ENCODE results near the gene TBC1D22A. TPM values are rescaled to one million over a fixed set of nuclear protein-coding genes. Genes with fewer than 3 reads are reported as not detected.

The TBC1D22A gene
- total RNA-seq, 1 experiment from 2014 or later = 27.6 TPM

DNA sequence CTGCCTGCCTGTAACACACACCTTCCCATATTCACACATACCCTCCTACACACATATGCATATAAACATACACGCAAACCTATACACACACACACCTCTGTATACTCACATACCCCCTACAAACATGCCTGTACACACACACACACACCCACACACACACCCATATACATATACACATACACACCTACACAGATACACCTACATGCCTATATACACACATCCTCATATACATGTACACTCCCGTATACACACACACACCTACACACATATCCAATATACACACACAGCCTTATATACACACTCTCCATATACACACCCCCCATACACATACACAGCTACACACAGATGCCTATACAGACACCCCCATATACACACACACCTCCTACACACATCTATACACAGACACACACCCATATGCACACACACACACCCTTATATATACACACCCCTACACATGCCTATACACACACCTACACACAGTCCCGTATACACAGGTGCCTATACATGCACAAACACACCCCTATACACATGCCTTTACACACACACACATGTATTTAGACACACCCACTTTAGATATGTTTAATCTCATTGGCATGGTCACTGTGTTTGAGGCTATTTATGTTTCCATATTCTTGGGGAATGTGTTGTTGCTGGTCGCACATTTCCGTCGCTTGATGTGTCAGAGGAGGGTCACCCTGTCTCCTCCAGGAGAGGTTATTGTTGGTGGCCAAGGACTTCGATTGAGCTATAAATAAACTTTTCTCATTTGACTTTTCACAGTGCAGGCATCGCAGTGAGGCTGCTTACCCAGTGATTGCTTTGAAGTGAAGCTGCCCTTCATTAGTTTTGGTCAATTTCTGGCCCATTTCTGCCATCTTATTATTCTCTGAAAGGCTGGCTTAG lies 243.3 kb downstream of the TBC1D22A start:
- H3K27ac Mint-ChIP-seq (ENCODE audit: unreplicated experiment) = no peak overlapping the region

DNA sequence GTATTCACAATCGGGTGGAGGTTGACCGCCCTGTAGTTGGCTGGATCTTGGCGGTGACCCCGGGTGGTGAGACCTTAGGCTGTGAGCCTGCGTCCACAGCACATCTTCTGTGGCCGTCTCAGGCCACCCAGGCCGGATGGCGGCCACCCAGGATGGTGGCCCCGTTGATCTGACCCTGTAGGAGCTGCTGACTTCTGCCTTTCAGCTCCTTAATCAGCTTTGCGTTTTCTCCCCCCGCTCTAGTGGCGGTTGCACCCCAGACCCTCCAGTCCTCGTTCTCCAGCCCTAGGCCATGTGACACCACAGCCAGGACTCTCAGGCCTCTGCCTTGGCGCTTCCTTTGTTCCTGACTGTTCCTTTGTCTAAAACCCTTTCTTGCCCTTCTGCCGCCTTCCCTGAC lies 244.0 kb downstream of the TBC1D22A start:
- BruUV-seq (replicated peaks) = no TSS peak
- H3K36me3 Mint-ChIP-seq (ENCODE audit: insufficient read depth, unreplicated experiment) = peaks cover 5% of the 10 kb centered on the region
- CTCF ChIA-PET = no interaction called here
- H3K27ac Mint-ChIP-seq (ENCODE audit: unreplicated experiment) = no peak overlapping the region
- H3K9me3 Mint-ChIP-seq (ENCODE audit: low read depth, unreplicated experiment) = no peaks in the 10 kb centered on the region
- no peaks in the 10 kb centered on the region for H3K4me1 Mint-ChIP-seq (ENCODE audit: low read depth, unreplicated experiment)
- H3K4me3 Mint-ChIP-seq (ENCODE audit: low read depth, unreplicated experiment) = no peak overlapping the region
- H3K27me3 Mint-ChIP-seq (ENCODE audit: unreplicated experiment) = no peaks in the 10 kb centered on the region
- intact Hi-C loops (cut with micrococcal nuclease; ENCODE audit: unreplicated experiment) = no loop called here
- TF ChIP-seq, protein P1, sequence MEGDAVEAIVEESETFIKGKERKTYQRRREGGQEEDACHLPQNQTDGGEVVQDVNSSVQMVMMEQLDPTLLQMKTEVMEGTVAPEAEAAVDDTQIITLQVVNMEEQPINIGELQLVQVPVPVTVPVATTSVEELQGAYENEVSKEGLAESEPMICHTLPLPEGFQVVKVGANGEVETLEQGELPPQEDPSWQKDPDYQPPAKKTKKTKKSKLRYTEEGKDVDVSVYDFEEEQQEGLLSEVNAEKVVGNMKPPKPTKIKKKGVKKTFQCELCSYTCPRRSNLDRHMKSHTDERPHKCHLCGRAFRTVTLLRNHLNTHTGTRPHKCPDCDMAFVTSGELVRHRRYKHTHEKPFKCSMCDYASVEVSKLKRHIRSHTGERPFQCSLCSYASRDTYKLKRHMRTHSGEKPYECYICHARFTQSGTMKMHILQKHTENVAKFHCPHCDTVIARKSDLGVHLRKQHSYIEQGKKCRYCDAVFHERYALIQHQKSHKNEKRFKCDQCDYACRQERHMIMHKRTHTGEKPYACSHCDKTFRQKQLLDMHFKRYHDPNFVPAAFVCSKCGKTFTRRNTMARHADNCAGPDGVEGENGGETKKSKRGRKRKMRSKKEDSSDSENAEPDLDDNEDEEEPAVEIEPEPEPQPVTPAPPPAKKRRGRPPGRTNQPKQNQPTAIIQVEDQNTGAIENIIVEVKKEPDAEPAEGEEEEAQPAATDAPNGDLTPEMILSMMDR (IDR thresholded peaks at IDR 0.05; ENCODE audit: unreplicated experiment) = no peak
- DNase-seq = no peak

More for the DNA sequence above, 243.3 kb downstream of the TBC1D22A start:
- Mint-ChIP-seq H3K4me1 (ENCODE audit: low read depth, unreplicated experiment) (no peaks in the 10 kb centered on the region), H3K4me3 (ENCODE audit: low read depth, unreplicated experiment) (no peak overlapping the region), H3K27me3 (ENCODE audit: unreplicated experiment) (no peaks in the 10 kb centered on the region), H3K36me3 (ENCODE audit: insufficient read depth, unreplicated experiment) (no peaks in the 10 kb centered on the region), H3K9me3 (ENCODE audit: low read depth, unreplicated experiment) (no peaks in the 10 kb centered on the region)
- TF ChIP-seq, protein P1 (IDR thresholded peaks at IDR 0.05; ENCODE audit: unreplicated experiment) = no peak
- BruUV-seq (replicated peaks) = no TSS peak
- no peak for DNase-seq
- intact Hi-C loops (cut with micrococcal nuclease; ENCODE audit: unreplicated experiment) = no loop called here
- CTCF ChIA-PET = no interaction called here

GRCh38 chr22:47006869-47007268 lies 244.4 kb downstream of the TBC1D22A start:
- Mint-ChIP-seq H3K4me3 (ENCODE audit: low read depth, unreplicated experiment) (no peak overlapping the region), H3K27ac (ENCODE audit: unreplicated experiment) (no peak overlapping the region), H3K36me3 (ENCODE audit: insufficient read depth, unreplicated experiment) (peaks cover 5% of the 10 kb centered on the region), H3K27me3 (ENCODE audit: unreplicated experiment) (no peaks in the 10 kb centered on the region), H3K4me1 (ENCODE audit: low read depth, unreplicated experiment) (no peaks in the 10 kb centered on the region), H3K9me3 (ENCODE audit: low read depth, unreplicated experiment) (no peaks in the 10 kb centered on the region)
- no TSS peak for BruUV-seq (replicated peaks)
- CTCF ChIA-PET = no interaction called here
- TF ChIP-seq, protein P1 (IDR thresholded peaks at IDR 0.05; ENCODE audit: unreplicated experiment) = no peak
- DNase-seq = no peak
- intact Hi-C loops (cut with micrococcal nuclease; ENCODE audit: unreplicated experiment) = no loop called here

DNA sequence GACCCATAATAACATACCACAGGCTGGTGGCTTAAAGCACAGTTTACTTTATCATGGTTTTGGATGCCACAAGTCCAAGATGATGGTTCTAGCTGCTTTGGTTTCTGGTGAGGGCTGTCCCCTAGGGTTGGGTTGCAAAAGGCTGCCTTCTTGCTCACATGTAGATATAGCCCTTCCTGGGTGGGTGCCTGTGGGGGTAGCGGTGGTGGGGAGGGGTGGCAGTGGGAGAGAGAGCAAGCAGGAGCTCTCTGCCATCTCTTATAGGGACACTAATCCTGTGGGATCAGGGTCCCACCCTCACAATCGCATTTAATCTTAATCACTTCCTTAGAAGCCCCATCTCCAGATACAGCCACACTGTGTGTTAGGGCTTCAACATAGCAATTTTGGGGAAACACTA lies 245.0 kb downstream of the TBC1D22A start:
- Mint-ChIP-seq H3K27me3 (ENCODE audit: unreplicated experiment) (no peaks in the 10 kb centered on the region), H3K4me3 (ENCODE audit: low read depth, unreplicated experiment) (no peak overlapping the region), H3K4me1 (ENCODE audit: low read depth, unreplicated experiment) (no peaks in the 10 kb centered on the region), H3K27ac (ENCODE audit: unreplicated experiment) (no peak overlapping the region), H3K9me3 (ENCODE audit: low read depth, unreplicated experiment) (no peaks in the 10 kb centered on the region), H3K36me3 (ENCODE audit: insufficient read depth, unreplicated experiment) (peaks cover 5% of the 10 kb centered on the region)
- DNase-seq = no peak
- TF ChIP-seq, protein P1 (IDR thresholded peaks at IDR 0.05; ENCODE audit: unreplicated experiment) = no peak
- intact Hi-C loops (cut with micrococcal nuclease; ENCODE audit: unreplicated experiment) = no loop called here
- CTCF ChIA-PET = no interaction called here
- no TSS peak for BruUV-seq (replicated peaks)
